KMS-11 (cell line): ENCODE measurements around the gene MAPKAP1.

Experiments
- H2AFZ ChIP-seq: fragments of 200-600 bp; sonication (generic); 2 replicates; pipeline ENCODE4 v1.6.1; 2016; ENCODE audit warnings: antibody characterized with exemption, mixed run types, low read depth
- H3K27ac ChIP-seq: fragments of 200-600 bp; sonication (generic); 2 replicates; pipeline ENCODE4 v1.6.1; 2016; ENCODE audit warnings: mild to moderate bottlenecking, mixed run types
- H3K27me3 ChIP-seq: fragments of 200-600 bp; sonication (generic); 2 replicates; pipeline ENCODE4 v1.6.1; 2017; ENCODE audit warnings: mild to moderate bottlenecking, low read depth, mixed run types, moderate library complexity; ENCODE audit not compliant: insufficient read depth
- H3K36me3 ChIP-seq: fragments of 200-600 bp; sonication (generic); 2 replicates; pipeline ENCODE4 v1.6.1; 2017; ENCODE audit warnings: mild to moderate bottlenecking, mixed run types; ENCODE audit not compliant: insufficient read depth
- H3K4me1 ChIP-seq: fragments of 200-600 bp; sonication (generic); 2 replicates; pipeline ENCODE4 v1.6.1; 2016; ENCODE audit warnings: mild to moderate bottlenecking, low read depth, mixed run types; ENCODE audit not compliant: poor library complexity, severe bottlenecking
- H3K4me2 ChIP-seq: fragments of 200-600 bp; sonication (generic); 2 replicates; pipeline ENCODE4 v1.7.0; 2016; ENCODE audit warnings: mild to moderate bottlenecking, mixed run types
- H3K4me3 ChIP-seq: fragments of 200-600 bp; sonication (generic); IDR thresholded peaks from 2 replicates; pipeline ENCODE4 v1.6.1; 2017; ENCODE audit warnings: low read depth, low read length, mixed read lengths; ENCODE audit not compliant: insufficient read depth
- H3K79me2 ChIP-seq: fragments of 200-600 bp; sonication (generic); 2 replicates; pipeline ENCODE4 v1.6.1; 2016; ENCODE audit warnings: low read depth, mixed run types; ENCODE audit not compliant: insufficient read depth
- H3K9ac ChIP-seq: fragments of 200-600 bp; sonication (generic); 2 replicates; pipeline ENCODE4 v1.6.1; 2016; ENCODE audit warnings: mild to moderate bottlenecking, mixed run types
- H4K20me1 ChIP-seq: fragments of 200-600 bp; sonication (generic); 2 replicates; pipeline ENCODE4 v1.6.1; 2016; ENCODE audit warnings: mild to moderate bottlenecking, mixed run types; ENCODE audit not compliant: insufficient read depth
- TF ChIP-seq, protein P1 (sequence below): fragments of 200-600 bp; sonication (generic); conservative IDR thresholded peaks from 2 replicates; pipeline ENCODE4 v1.6.1; 2017; ENCODE audit warnings: low read depth, mild to moderate bottlenecking, antibody characterized with exemption, low read length, moderate library complexity, mixed read lengths

The MAPKAP1 gene

GRCh38 chr9:125690679-125691078 lies 16.3 kb downstream of the MAPKAP1 start:
- Histone ChIP-seq H2AFZ (no peak overlapping the region), H3K9ac (no peak overlapping the region), H3K4me2 (no peak overlapping the region), H3K27ac (no peak overlapping the region), H3K79me2 (peaks cover 13% of the 10 kb centered on the region; the same call in 1 of the 2 replicates), H3K27me3 (no peaks in the 10 kb centered on the region), H4K20me1 (peaks cover 4% of the 10 kb centered on the region; the same call in 1 of the 2 replicates), H3K36me3 (no peaks in the 10 kb centered on the region), H3K4me1 (peaks cover 7% of the 10 kb centered on the region), H3K4me3 (no peak overlapping the region)
- TF ChIP-seq, protein P1, sequence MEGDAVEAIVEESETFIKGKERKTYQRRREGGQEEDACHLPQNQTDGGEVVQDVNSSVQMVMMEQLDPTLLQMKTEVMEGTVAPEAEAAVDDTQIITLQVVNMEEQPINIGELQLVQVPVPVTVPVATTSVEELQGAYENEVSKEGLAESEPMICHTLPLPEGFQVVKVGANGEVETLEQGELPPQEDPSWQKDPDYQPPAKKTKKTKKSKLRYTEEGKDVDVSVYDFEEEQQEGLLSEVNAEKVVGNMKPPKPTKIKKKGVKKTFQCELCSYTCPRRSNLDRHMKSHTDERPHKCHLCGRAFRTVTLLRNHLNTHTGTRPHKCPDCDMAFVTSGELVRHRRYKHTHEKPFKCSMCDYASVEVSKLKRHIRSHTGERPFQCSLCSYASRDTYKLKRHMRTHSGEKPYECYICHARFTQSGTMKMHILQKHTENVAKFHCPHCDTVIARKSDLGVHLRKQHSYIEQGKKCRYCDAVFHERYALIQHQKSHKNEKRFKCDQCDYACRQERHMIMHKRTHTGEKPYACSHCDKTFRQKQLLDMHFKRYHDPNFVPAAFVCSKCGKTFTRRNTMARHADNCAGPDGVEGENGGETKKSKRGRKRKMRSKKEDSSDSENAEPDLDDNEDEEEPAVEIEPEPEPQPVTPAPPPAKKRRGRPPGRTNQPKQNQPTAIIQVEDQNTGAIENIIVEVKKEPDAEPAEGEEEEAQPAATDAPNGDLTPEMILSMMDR = no peak

DNA sequence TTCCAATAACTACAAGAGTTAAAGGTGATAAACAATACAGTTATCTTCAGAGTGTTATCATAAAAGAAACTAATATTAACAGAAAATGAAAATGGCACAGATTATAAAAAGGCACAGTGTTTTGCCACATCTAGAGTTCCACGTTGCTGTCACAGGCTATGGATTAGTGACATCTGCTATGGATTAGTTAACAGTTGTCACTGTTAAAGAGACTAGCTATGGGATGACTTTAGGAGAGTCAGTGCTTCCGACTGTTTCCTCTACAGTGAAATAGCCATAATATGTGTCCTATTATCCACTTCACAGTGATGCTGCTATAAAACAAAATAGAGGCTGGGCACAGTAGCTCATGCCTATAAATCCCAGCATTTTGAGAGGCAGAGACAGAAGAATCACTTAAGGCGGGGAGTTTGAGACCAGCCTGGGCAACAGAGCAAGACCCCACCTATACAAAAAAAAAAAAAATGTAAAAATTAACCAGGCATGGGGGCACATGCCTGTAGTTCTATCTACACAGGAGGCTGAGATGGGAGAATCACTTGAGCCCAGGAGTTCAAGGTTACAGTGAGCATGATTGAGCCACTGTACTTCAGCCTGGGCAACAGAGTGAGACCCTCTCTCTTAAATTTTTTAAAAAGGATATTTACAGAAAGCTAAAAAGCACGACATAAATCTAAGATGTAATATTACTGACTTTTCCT lies 19.7 kb downstream of the MAPKAP1 start:
- H3K36me3 ChIP-seq = no peaks in the 10 kb centered on the region
- H2AFZ ChIP-seq = no peak overlapping the region
- TF ChIP-seq, protein P1 = no peak
- H3K4me1 ChIP-seq = peaks cover 7% of the 10 kb centered on the region
- no peak overlapping the region for H3K4me2 ChIP-seq
- peaks cover 4% of the 10 kb centered on the region; the same call in 1 of the 2 replicates for H4K20me1 ChIP-seq
- peaks cover 11% of the 10 kb centered on the region; the same call in 1 of the 2 replicates for H3K79me2 ChIP-seq
- no peak overlapping the region for H3K27ac ChIP-seq
- H3K4me3 ChIP-seq = no peak overlapping the region
- no peaks in the 10 kb centered on the region for H3K27me3 ChIP-seq
- no peak overlapping the region for H3K9ac ChIP-seq

GRCh38 chr9:125685167-125685566 lies 21.8 kb downstream of the MAPKAP1 start:
- Histone ChIP-seq H3K79me2 (peaks cover 11% of the 10 kb centered on the region; the same call in 1 of the 2 replicates), H2AFZ (no peak overlapping the region)

DNA sequence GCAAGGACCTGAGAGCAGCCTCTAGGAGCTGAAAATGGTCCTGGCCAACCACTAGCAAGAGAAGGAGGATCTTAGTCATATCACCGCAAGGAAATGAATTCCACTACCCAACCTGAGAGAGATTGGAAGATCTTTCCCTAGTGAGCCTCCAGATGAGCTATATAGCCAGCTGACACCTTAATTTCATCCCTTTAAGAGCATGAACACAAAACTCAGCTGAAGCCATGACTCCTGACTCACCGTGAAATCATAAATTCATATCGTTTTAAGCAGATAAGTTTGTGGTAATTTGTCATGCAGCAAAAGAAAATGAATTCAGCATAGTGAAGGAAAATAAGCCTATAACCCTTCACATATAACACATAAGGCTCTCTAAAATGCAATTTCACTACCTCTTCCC lies 23.5 kb downstream of the MAPKAP1 start:
- Histone ChIP-seq H3K9ac (no peak overlapping the region), H3K27me3 (no peaks in the 10 kb centered on the region), H3K79me2 (peaks cover 7% of the 10 kb centered on the region; the same call in 1 of the 2 replicates), H3K4me2 (no peak overlapping the region), H3K4me1 (no peaks in the 10 kb centered on the region), H3K27ac (no peak overlapping the region), H3K4me3 (no peak overlapping the region), H2AFZ (no peak overlapping the region), H4K20me1 (peaks cover 4% of the 10 kb centered on the region; the same call in 1 of the 2 replicates), H3K36me3 (no peaks in the 10 kb centered on the region)
- TF ChIP-seq, protein P1 = no peak

More at GRCh38 chr9:125685167-125685566, 21.8 kb downstream of the MAPKAP1 start:
- Histone ChIP-seq H3K27me3 (no peaks in the 10 kb centered on the region), H3K9ac (no peak overlapping the region), H4K20me1 (peaks cover 4% of the 10 kb centered on the region; the same call in 1 of the 2 replicates), H3K36me3 (no peaks in the 10 kb centered on the region), H3K4me1 (peaks cover 3% of the 10 kb centered on the region), H3K4me3 (no peak overlapping the region), H3K27ac (no peak overlapping the region), H3K4me2 (no peak overlapping the region)
- TF ChIP-seq, protein P1 = no peak
